ENCODE measurements around the gene ABHD16B.

GRCh38 chr20:63884506-63885263 lies 23.4 kb downstream of the ABHD16B start:
- TF ChIP-seq FOS (IDR thresholded peaks at IDR 0.05; ENCODE audit: borderline replicate concordance, insufficient read depth, low read length) (no peak), CTCF (IDR thresholded peaks at IDR 0.05; ENCODE audit: extremely low read depth in 1 of 2, insufficient read depth in 1 of 2, low read depth in 1 of 2, low read length in 2 of 2) (no peak), POLR2A (IDR thresholded peaks at IDR 0.05; ENCODE audit: low read depth, low read length) (no peak), MAX (IDR thresholded peaks at IDR 0.05; ENCODE audit: insufficient read depth, insufficient read length) (no peak), GATA2 (IDR thresholded peaks at IDR 0.05; ENCODE audit: insufficient read depth, insufficient read length, low read depth, low read length) (no peak)

Data from endothelial cell of umbilical vein (primary cell).